ENCODE measurements around the gene ASTN2.

GRCh38 chr9:116697362-116697761 lies 717.5 kb downstream of the ASTN2 start:
- TF ChIP-seq CTCF (IDR thresholded peaks at IDR 0.05) (no peak), POLR2A (IDR thresholded peaks at IDR 0.05) (no peak)

Data from thyroid gland (tissue), 4 donors.